Effector memory CD4-positive, alpha-beta T cell (primary cell): Measurements from ENCODE around the gene GSG1L.

ENCODE experiments used
- DNase-seq, 3 donors: peaks; one replicate each; pipeline ENCODE4 v3.0.0-alpha.2; 2020
- H3K27ac ChIP-seq: 2 replicates; pipeline ENCODE4 v1.7.0; 2013; ENCODE audit warnings: mild to moderate bottlenecking, low read length, moderate library complexity; ENCODE audit not compliant: insufficient read depth, poor library complexity, severe bottlenecking
- H3K27me3 ChIP-seq: replicated peaks from 2 replicates; pipeline ENCODE4 v1.7.0; 2013; ENCODE audit warnings: mild to moderate bottlenecking, low read length; ENCODE audit not compliant: insufficient read depth, control insufficient read depth, poor library complexity, severe bottlenecking
- H3K36me3 ChIP-seq: 2 replicates; pipeline ENCODE4 v1.7.0; 2013; ENCODE audit warnings: mild to moderate bottlenecking, low read length, moderate library complexity; ENCODE audit not compliant: control insufficient read depth, insufficient read depth
- H3K4me1 ChIP-seq: 2 replicates; pipeline ENCODE4 v1.7.0; 2013; ENCODE audit warnings: low read length, mild to moderate bottlenecking; ENCODE audit not compliant: control insufficient read depth, insufficient read depth, poor library complexity, severe bottlenecking
- H3K4me3 ChIP-seq: 2 replicates; pipeline ENCODE4 v1.7.0; 2013; ENCODE audit warnings: low read length, low read depth, mild to moderate bottlenecking; ENCODE audit not compliant: insufficient read depth, poor library complexity, severe bottlenecking
- H3K9me3 ChIP-seq: 2 replicates; pipeline ENCODE4 v1.7.0; 2013; ENCODE audit warnings: mild to moderate bottlenecking, low read length, moderate library complexity; ENCODE audit not compliant: control insufficient read depth

Gene GSG1L

DNA sequence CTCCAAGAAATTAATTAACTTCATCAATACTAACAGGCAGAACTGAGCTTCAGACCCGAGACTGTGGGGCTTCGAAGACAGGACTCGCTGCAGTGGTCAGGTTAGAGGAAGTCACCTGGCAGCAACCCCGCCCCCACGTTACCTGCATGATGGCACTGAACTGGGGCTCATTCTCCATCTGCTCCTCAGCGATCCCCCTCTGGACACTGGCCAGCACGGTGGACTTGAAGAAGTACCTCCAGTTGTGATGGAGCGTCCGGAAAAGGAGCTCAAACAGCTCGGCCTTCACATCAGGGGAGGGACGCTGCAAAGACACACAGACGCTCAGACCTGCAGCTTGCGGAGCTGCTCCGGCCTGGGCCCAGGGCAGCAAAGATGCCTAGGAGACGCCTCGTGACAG lies 40.9 kb upstream of the GSG1L start:
- Histone ChIP-seq H3K27me3 (no peaks in the 10 kb centered on the region), H3K9me3 (no peaks in the 10 kb centered on the region), H3K4me1 (no peaks in the 10 kb centered on the region), H3K4me3 (no peak overlapping the region), H3K36me3 (peaks cover 99% of the 10 kb centered on the region), H3K27ac (no peak overlapping the region)
- no peak for DNase-seq

DNA sequence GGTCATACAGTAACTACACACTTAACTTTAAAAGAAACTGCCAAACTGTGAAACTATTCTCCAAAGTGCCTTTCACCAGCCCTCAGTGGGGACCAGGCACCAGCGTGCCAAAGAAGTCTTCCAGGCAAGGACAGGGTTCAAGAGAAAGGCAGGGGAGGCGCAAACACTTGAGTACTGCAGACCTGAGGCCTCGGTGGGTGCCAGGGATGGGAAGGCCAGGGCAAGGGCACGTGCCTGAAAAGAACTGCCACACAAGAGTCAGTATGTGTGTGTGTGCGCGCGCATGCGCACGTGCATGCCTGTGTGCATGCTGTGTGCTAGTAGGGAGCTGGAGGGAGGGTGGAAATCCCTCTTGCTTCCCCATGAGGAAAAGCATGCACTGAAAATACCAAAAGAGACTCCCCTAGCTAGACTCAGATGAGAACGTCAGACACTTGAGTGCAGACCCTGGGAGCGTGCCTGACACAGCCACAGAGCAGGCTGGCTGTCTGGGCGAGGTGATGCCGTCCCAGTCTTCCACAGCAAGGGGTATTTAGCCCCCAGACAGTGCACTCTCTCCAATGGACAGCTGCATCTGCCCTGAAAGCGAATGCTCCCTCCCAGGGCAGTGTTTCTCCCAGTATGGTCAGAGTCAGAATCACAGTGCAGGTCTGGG lies 40.1 kb upstream of the GSG1L start:
- Histone ChIP-seq H3K27ac (no peak overlapping the region), H3K27me3 (no peaks in the 10 kb centered on the region), H3K4me3 (no peak overlapping the region), H3K9me3 (no peaks in the 10 kb centered on the region), H3K4me1 (no peaks in the 10 kb centered on the region), H3K36me3 (peaks cover 100% of the 10 kb centered on the region)
- DNase-seq = no peak

DNA sequence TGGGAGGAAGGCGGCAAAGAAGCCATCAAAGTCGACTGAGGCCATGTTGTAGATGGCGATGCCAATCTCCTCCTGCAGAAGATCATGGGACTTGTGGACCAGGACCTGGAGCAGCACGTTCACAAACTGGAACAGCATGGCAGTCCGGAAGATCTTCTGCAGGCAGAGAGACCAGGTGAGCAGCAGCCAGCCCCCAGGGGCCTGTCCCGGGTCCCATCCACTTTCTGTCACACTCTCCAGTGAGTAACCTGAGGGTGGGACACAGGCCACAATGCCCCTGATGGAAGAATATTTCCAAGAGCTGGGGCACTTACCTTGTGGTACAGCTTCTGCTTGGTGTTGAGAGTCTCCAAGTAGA lies 38.0 kb upstream of the GSG1L start:
- H3K36me3 ChIP-seq = peaks cover 100% of the 10 kb centered on the region
- no peaks in the 10 kb centered on the region for H3K27me3 ChIP-seq
- H3K27ac ChIP-seq = no peak overlapping the region
- H3K4me1 ChIP-seq = no peaks in the 10 kb centered on the region
- no peak for DNase-seq
- H3K9me3 ChIP-seq = no peaks in the 10 kb centered on the region
- no peak overlapping the region for H3K4me3 ChIP-seq

DNA sequence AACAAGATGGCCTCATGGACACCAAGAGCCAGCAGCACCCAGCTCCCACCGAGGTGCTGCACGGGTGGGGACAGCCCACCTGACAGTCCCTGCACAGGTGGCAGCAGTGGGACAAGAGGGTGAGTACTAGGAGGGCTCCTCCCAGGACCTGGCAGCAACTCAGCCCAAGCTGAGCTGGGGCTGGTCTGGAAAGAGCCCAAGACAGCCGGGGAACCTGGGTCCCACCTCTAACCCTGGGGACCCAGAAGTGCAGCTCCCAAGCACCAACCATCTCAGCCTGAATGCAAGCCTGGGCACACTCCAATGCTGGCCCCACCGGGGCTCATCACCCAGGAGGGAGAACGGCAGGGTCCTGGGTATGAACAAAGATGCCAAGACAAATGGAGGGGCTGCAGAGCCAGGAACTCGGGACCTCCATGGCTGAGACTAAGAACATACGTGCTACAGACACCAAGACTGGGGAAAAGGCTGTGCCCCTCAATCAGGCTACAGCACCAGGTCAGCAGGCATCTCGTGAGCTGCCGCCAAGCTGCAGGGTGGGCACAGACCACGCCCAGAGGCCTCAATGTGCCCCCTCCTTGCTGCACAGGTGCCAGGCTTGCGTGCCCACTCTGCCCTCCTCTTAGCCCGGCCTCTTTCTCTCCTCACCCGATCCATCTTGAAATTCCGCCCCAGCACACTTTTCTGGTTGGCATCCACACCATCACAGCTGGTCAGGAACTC lies 37.5 kb upstream of the GSG1L start:
- Histone ChIP-seq H3K4me3 (no peak overlapping the region), H3K27me3 (no peaks in the 10 kb centered on the region), H3K36me3 (peaks cover 95% of the 10 kb centered on the region), H3K4me1 (no peaks in the 10 kb centered on the region), H3K27ac (no peak overlapping the region), H3K9me3 (no peaks in the 10 kb centered on the region)
- DNase-seq = no peak

DNA sequence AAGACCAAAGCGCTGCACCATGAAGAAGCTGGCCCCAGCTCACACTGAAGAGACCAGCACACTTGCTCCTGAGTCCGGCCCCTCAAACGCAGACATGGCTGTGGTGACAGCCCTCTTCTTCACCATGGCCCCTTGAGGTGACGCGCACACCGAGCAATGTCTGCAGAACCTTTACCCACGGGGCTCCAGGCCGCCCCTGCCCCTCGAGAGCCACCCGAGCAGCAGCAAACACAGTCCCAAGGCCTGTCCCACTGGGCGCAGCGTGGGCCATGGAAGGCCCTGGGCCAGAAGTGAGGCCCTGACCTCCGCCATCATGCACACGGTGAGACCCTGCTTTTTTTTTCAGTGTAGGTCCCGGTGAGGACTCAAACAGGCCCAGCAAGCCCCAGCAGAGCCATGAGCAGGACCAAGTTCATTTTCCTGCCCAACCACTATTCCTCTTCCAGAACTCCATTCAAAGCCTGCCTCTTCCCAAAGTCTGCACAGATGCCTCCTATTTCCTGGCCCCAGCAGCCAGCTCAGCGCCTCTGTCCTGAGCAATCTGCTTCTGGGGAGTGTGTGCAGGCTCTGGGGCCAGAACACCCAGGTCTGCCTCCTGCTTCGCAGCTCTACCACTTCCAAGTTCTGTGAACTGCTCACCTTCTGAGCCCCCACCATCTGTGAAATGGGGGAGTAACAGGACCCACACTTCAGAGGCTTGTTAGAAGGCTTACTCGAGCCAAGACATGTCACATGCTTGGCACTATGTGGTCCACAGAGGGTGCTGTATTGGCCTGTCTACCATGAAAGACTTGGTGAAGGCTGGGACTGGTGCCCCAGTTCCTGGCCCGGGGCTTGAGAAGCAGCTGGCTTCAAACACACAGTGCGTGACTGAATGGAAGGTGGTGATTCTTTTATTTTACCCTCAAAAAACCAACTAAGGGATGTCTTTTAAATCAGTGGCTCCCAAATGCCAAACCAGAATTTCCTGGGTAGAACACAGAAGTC lies 35.7 kb upstream of the GSG1L start:
- Histone ChIP-seq H3K27ac (no peak overlapping the region), H3K27me3 (no peaks in the 10 kb centered on the region), H3K4me1 (no peaks in the 10 kb centered on the region), H3K9me3 (no peaks in the 10 kb centered on the region), H3K36me3 (peaks cover 77% of the 10 kb centered on the region), H3K4me3 (no peak overlapping the region)
- no peak for DNase-seq

DNA sequence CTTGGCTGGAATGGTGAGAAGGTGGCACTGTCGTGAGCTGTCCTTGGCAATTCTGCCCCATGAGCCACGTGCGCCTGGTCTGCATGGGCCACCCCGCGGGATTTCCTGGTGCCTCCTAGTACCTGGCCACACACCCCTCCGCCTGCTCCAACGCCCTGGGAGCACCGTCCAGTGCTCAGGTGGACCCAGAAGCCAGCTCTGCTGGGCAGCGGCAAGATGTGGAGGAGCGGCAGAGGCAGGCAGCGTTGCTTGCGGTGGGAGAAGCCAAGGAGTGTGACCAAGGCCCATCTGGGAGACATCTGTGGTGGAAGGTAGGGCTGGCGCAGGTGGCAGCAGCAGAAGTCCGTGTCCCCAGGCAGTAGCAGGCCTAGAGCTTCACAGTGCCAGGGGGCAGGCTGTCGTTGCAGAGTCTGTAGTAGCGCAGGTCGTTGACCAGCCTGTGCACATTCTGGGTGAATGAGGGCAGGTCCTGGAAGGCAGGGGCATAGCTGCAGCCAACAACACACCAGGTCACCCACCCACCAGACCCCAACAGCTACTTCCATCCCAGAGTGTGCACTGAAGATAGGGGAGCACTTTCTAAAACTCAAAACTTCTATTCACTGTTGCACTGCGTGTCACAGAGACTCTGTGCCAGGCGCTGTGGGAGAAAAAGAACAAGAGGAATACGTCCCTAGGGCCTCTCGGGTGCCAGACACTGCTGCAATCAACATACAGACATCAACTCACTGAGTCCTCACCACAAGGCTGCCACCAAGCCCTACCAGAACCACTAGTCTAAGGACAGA lies 34.9 kb upstream of the GSG1L start:
- DNase-seq = no peak
- H3K36me3 ChIP-seq = peaks cover 69% of the 10 kb centered on the region

DNA sequence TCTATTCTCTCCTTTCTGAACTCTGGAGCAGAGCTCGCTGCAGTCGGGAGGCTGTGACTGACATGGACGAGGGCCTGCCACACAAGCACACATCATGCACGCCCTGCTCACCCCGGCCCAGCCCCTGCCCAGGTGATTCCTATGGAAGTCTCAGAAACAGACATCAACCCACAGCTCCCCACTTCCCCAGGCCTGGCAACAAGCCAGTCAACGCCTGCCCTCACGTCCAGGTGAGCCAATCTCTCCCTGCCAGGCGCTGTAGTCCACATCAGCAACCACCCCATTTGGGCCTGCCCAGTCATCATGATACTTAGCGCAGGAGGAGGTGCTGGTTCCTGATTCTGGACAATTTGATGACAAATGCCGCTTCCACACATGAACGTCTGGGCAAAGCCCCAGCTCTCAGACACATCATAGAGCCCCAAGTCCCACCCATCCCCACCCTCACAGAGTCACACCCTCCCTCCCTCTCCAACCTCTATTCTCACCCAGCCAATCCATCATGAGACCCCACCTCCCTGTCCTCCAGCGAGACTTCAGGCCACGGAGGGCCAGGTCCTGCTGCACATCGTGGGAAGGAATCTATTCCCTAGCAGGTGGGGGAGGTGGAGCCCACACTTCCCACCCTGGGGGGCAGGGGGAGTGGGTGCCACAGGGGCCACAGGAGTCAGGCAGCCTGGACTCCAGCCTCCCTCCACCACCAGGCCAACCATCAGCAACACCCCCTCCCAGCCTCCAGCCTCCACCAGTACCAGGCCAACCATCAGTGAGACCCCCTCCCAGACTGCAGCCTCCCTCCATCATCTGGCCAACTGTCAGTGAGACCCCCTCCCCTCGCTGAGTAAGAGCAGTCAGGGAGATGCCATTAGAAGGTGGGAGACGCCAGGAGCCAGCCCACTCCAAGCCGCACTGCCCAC lies 33.7 kb upstream of the GSG1L start:
- H3K36me3 ChIP-seq = peaks cover 57% of the 10 kb centered on the region
- no peak for DNase-seq
- no peak overlapping the region for H3K27ac ChIP-seq
- no peaks in the 10 kb centered on the region for H3K4me1 ChIP-seq
- H3K9me3 ChIP-seq = no peaks in the 10 kb centered on the region
- H3K27me3 ChIP-seq = no peaks in the 10 kb centered on the region
- no peak overlapping the region for H3K4me3 ChIP-seq

More for the DNA sequence above, 34.9 kb upstream of the GSG1L start:
- H3K9me3 ChIP-seq = no peaks in the 10 kb centered on the region
- H3K27ac ChIP-seq = no peak overlapping the region
- H3K27me3 ChIP-seq = no peaks in the 10 kb centered on the region
- no peaks in the 10 kb centered on the region for H3K4me1 ChIP-seq
- no peak overlapping the region for H3K4me3 ChIP-seq

DNA sequence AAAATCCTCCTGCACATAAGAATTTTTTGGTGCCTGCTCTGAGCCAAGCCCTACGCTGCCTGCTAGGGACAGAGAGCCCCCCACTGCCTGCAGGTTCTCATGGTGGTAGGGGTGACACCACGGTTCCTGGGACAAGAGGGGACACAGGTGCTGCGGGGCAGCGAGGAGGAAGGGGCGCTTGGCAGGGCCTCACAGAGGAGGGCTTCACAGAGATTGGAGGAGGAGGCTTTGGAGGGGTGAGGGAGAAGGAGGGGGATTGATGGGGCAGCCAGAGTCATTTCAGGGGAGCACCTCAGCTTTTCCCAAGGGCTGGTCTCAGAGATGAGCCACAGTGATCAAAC lies 29.8 kb upstream of the GSG1L start:
- Histone ChIP-seq H3K4me3 (no peak overlapping the region), H3K36me3 (peaks cover 18% of the 10 kb centered on the region), H3K27me3 (no peaks in the 10 kb centered on the region), H3K27ac (no peak overlapping the region), H3K4me1 (no peaks in the 10 kb centered on the region), H3K9me3 (no peaks in the 10 kb centered on the region)
- DNase-seq = no peak
